ENCODE measurements around the gene CLNK.

DNA sequence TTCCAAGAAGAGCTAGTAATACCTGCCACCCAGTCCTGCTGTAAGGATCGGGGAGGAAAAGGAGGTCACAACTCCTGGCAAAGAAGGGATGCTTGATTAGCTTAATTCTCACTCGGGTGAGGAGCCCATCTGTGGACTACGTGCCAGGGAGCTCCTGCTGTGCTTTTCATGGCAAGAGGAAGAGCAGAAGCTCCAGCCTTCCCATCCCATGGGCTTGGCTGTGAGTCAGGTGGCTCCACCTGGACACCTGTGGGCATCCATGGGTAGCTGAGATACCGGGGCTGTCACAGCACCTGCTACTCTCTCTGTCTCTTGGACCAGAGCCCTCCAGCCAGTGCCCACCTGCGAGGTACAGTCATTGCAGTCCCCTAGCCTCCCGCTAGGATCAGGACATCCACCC lies 18.0 kb downstream of the CLNK start:
- TF ChIP-seq, protein P1, sequence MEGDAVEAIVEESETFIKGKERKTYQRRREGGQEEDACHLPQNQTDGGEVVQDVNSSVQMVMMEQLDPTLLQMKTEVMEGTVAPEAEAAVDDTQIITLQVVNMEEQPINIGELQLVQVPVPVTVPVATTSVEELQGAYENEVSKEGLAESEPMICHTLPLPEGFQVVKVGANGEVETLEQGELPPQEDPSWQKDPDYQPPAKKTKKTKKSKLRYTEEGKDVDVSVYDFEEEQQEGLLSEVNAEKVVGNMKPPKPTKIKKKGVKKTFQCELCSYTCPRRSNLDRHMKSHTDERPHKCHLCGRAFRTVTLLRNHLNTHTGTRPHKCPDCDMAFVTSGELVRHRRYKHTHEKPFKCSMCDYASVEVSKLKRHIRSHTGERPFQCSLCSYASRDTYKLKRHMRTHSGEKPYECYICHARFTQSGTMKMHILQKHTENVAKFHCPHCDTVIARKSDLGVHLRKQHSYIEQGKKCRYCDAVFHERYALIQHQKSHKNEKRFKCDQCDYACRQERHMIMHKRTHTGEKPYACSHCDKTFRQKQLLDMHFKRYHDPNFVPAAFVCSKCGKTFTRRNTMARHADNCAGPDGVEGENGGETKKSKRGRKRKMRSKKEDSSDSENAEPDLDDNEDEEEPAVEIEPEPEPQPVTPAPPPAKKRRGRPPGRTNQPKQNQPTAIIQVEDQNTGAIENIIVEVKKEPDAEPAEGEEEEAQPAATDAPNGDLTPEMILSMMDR (conservative IDR thresholded peaks at IDR 0.05; ENCODE audit: low read length) = no peak
- no peak for TF ChIP-seq EZH2phosphoT487 (IDR thresholded peaks at IDR 0.05; ENCODE audit: borderline replicate concordance, low read depth, low read length)

Measured in OCI-LY7 (cell line).